ENCODE measurements around the gene WWC2.
"Not testable (repeated sequence)": the region's sequence is repeated elsewhere in the genome, so short reads cannot be mapped to it uniquely, and the experiment has no call there.

The WWC2 gene

GRCh38 chr4:183312841-183313240, 213.8 kb downstream of the WWC2 start:
- Histone ChIP-seq H3K27me3 (ENCODE audit: control insufficient read depth in 1 of 2, insufficient read depth in 2 of 2, low read length in 2 of 2) (no peaks in the 10 kb centered on the region), H3K36me3 (ENCODE audit: insufficient read depth, low read length) (peaks cover 21% of the 10 kb centered on the region), H3K4me1 (ENCODE audit: insufficient read depth, low read length) (no peaks in the 10 kb centered on the region), H3K9me3 (ENCODE audit: low read length) (no peaks in the 10 kb centered on the region), H3K27ac (ENCODE audit: low read depth, low read length) (no peak overlapping the region), H3K9ac (ENCODE audit: low read length) (no peak overlapping the region), H3K4me3 (ENCODE audit: low read depth in 1 of 2, low read length in 2 of 2) (no peak overlapping the region)

GRCh38 chr4:183314336-183314735, 215.3 kb downstream of the WWC2 start:
- Histone ChIP-seq H3K9me3 (ENCODE audit: low read length) (no peaks in the 10 kb centered on the region), H3K4me3 (ENCODE audit: low read depth in 1 of 2, low read length in 2 of 2) (no peak overlapping the region), H3K4me1 (ENCODE audit: insufficient read depth, low read length) (no peaks in the 10 kb centered on the region), H3K27ac (ENCODE audit: low read depth, low read length) (no peak overlapping the region), H3K27me3 (ENCODE audit: control insufficient read depth in 1 of 2, insufficient read depth in 2 of 2, low read length in 2 of 2) (no peaks in the 10 kb centered on the region), H3K9ac (ENCODE audit: low read length) (no peak overlapping the region), H3K36me3 (ENCODE audit: insufficient read depth, low read length) (peaks cover 21% of the 10 kb centered on the region)

- H3K9me3 ChIP-seq (ENCODE audit: low read length): no peaks in the 10 kb centered on the region
- H3K9ac ChIP-seq (ENCODE audit: low read length): no peak overlapping the region
- H3K27ac ChIP-seq (ENCODE audit: low read depth, low read length): no peak overlapping the region
- H3K36me3 ChIP-seq (ENCODE audit: insufficient read depth, low read length): peaks cover 21% of the 10 kb centered on the region
- H3K4me1 ChIP-seq (ENCODE audit: insufficient read depth, low read length): no peaks in the 10 kb centered on the region
- no peaks in the 10 kb centered on the region for H3K27me3 ChIP-seq (ENCODE audit: control insufficient read depth in 1 of 2, insufficient read depth in 2 of 2, low read length in 2 of 2)
- H3K4me3 ChIP-seq (ENCODE audit: low read depth in 1 of 2, low read length in 2 of 2): no peak overlapping the region
Measured at GRCh38 chr4:183314806-183315205, 215.7 kb downstream of the WWC2 start.

DNA sequence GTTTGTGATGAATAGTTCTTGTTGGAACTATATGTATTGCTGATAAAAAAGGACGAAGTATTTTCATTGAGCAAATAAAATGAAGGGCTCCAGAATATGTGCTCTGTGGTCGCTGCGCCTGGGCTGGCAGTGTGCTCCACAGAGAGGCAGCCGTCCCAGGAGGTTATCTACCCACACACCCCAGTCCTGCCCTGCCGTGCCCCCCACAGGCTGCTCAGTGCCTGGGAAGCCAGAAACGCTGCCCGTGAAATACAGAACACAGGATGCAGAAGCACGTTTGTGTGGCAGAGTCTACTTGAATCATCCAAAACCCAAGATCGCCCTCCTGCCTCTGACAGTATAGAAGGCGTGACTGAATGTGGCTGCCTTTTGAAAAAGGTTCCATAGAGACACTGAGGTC, 219.6 kb downstream of the WWC2 start:
- H3K36me3 ChIP-seq (ENCODE audit: insufficient read depth, low read length): peaks cover 4% of the 10 kb centered on the region
- H3K9me3 ChIP-seq (ENCODE audit: low read length): no peaks in the 10 kb centered on the region
- H3K4me3 ChIP-seq (ENCODE audit: low read depth in 1 of 2, low read length in 2 of 2): no peak overlapping the region
- H3K4me1 ChIP-seq (ENCODE audit: insufficient read depth, low read length): no peaks in the 10 kb centered on the region
- no peak overlapping the region for H3K9ac ChIP-seq (ENCODE audit: low read length)
- no peak overlapping the region for H3K27ac ChIP-seq (ENCODE audit: low read depth, low read length)
- H3K27me3 ChIP-seq (ENCODE audit: control insufficient read depth in 1 of 2, insufficient read depth in 2 of 2, low read length in 2 of 2): no peaks in the 10 kb centered on the region

DNA sequence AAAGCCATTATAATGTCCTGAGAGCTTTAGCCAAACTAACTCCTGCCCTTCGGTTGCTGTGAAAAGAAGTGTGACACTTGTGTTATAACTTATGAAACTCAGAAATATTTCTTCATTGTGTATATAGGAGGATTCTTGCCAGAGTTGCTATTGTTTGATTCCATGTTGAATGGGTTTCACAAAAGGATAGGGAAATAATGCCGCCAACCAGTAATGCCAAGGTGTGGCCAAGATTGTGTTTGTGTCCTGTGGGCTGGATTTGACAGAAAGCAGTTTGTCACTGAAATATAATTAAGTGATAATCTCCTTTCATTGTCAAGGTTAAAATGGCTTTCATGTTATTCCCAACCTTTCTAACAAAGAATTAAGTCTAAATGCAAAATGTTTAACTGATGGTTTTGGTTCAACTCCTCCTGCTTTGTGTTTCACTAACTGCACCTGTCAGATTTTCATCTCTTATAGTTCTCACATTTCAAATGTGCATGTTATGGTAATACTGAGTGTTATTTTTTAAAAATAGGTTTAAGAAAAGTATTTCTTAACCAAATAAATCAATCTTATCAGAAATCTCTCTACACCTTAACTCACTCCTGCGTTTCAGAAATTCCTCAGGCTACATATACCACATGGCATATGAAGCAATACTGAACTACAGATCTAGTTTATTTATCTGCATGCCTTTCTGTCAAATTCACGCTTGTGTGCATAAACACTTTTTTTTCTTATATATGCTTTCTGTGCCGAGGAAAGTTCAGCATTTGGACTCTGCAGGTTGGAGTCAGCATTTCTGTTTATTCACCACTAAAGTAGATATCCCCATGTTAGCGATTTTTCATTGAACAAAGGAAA, 221.4 kb downstream of the WWC2 start, which contains the start of gene CLDN22:
CLDN22 (minus strand) TSS at position 66 of the 849 bp plus-strand sequence; CDS start at position 8, 58 bp downstream.
- no peak within 1 kb of the TSS for H3K9ac ChIP-seq (ENCODE audit: low read length)
- H3K9me3 ChIP-seq (ENCODE audit: low read length): no peaks in the 10 kb centered on the region
- H3K27ac ChIP-seq (ENCODE audit: low read depth, low read length): no peak within 1 kb of the TSS
- no peaks in the 10 kb centered on the region for H3K4me1 ChIP-seq (ENCODE audit: insufficient read depth, low read length)
- no peak within 1 kb of the TSS for H3K4me3 ChIP-seq (ENCODE audit: low read depth in 1 of 2, low read length in 2 of 2)
- H3K27me3 ChIP-seq (ENCODE audit: control insufficient read depth in 1 of 2, insufficient read depth in 2 of 2, low read length in 2 of 2): no peaks in the 10 kb centered on the region
- H3K36me3 ChIP-seq (ENCODE audit: insufficient read depth, low read length): no peaks in the 10 kb centered on the region

DNA sequence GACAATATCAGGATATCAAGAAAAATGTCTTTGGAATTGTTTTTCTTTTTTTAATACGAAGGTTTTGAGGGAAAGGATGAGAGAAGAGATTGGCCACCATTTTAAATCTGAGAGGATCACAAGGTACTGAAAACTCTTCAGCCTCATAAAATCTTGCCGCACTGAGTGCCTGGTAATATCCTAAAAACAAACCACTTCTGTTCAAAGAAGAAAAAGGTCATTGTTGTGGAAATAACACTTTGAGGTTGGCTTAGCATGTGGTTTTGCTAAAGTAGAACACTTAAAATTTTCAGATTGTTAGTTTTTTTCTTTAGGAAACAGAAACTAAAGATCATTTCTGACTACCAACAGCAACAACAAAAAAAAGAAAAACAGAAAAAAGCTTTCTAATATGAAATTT, 222.0 kb downstream of the WWC2 start:
- no peaks in the 10 kb centered on the region for H3K9me3 ChIP-seq (ENCODE audit: low read length)
- no peaks in the 10 kb centered on the region for H3K36me3 ChIP-seq (ENCODE audit: insufficient read depth, low read length)
- H3K27ac ChIP-seq (ENCODE audit: low read depth, low read length): no peak overlapping the region
- H3K4me1 ChIP-seq (ENCODE audit: insufficient read depth, low read length): no peaks in the 10 kb centered on the region
- no peak overlapping the region for H3K4me3 ChIP-seq (ENCODE audit: low read depth in 1 of 2, low read length in 2 of 2)
- H3K27me3 ChIP-seq (ENCODE audit: control insufficient read depth in 1 of 2, insufficient read depth in 2 of 2, low read length in 2 of 2): no peaks in the 10 kb centered on the region
- no peak overlapping the region for H3K9ac ChIP-seq (ENCODE audit: low read length)

DNA sequence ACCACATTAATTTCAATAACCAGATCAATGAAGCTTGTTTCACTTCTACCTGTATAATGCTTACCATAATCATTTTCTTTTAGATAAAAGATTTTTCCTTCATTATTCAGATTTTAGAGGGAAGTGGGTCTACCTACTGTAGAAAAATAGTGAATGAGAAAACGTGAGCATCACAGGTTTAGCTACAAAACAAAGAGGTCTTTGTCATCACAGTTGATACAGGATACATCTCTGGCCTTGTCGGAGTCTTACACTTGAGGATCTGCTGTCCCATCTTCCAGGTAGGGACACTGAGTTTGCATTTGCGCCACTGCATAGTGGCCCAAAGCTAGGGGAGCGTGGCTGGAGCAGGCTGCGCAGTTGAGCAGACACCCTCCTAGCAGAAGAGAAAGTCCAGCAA, 222.5 kb downstream of the WWC2 start:
- no peaks in the 10 kb centered on the region for H3K36me3 ChIP-seq (ENCODE audit: insufficient read depth, low read length)
- H3K4me1 ChIP-seq (ENCODE audit: insufficient read depth, low read length): no peaks in the 10 kb centered on the region
- H3K27ac ChIP-seq (ENCODE audit: low read depth, low read length): no peak overlapping the region
- no peaks in the 10 kb centered on the region for H3K27me3 ChIP-seq (ENCODE audit: control insufficient read depth in 1 of 2, insufficient read depth in 2 of 2, low read length in 2 of 2)
- no peak overlapping the region for H3K9ac ChIP-seq (ENCODE audit: low read length)
- H3K9me3 ChIP-seq (ENCODE audit: low read length): no peaks in the 10 kb centered on the region
- H3K4me3 ChIP-seq (ENCODE audit: low read depth in 1 of 2, low read length in 2 of 2): no peak overlapping the region

DNA sequence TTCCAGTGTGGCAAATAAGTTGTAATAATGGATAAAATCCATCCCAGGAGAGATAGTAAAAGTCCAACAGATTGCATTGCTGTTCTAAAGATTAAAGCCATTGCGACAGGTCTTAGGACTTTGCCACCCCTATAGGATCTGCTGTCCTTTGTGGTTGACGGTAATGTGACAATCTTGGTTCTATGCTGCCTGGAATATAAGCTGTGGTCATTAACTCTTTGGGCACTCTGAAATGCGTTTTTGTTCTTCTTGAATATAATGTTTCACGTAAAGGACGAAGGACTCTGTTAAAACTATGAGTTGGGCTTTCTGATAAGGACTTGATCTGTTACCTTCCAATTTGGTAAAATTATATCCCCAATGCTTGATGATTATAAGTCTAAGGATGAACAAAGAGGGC, 223.3 kb downstream of the WWC2 start, which contains the start of gene CLDN24:
CLDN24 (minus strand) TSS at position 101 of the 400 bp plus-strand sequence; CDS start at position 101, 0 bp downstream.
- H3K27me3 ChIP-seq (ENCODE audit: control insufficient read depth in 1 of 2, insufficient read depth in 2 of 2, low read length in 2 of 2): no peaks in the 10 kb centered on the region
- H3K9ac ChIP-seq (ENCODE audit: low read length): no peak within 1 kb of the TSS
- no peaks in the 10 kb centered on the region for H3K36me3 ChIP-seq (ENCODE audit: insufficient read depth, low read length)
- no peaks in the 10 kb centered on the region for H3K9me3 ChIP-seq (ENCODE audit: low read length)
- no peak within 1 kb of the TSS for H3K4me3 ChIP-seq (ENCODE audit: low read depth in 1 of 2, low read length in 2 of 2)
- H3K4me1 ChIP-seq (ENCODE audit: insufficient read depth, low read length): no peaks in the 10 kb centered on the region
- H3K27ac ChIP-seq (ENCODE audit: low read depth, low read length): no peak within 1 kb of the TSS

- Histone ChIP-seq H3K4me3 (ENCODE audit: low read depth in 1 of 2, low read length in 2 of 2) (no peak overlapping the region), H3K9me3 (ENCODE audit: low read length) (no peaks in the 10 kb centered on the region), H3K36me3 (ENCODE audit: insufficient read depth, low read length) (no peaks in the 10 kb centered on the region), H3K27ac (ENCODE audit: low read depth, low read length) (no peak overlapping the region), H3K4me1 (ENCODE audit: insufficient read depth, low read length) (no peaks in the 10 kb centered on the region), H3K27me3 (ENCODE audit: control insufficient read depth in 1 of 2, insufficient read depth in 2 of 2, low read length in 2 of 2) (no peaks in the 10 kb centered on the region), H3K9ac (ENCODE audit: low read length) (no peak overlapping the region)
Measured at GRCh38 chr4:183323295-183323694, 224.2 kb downstream of the WWC2 start.

GRCh38 chr4:183324056-183324455, 225.0 kb downstream of the WWC2 start:
- H3K27ac ChIP-seq (ENCODE audit: low read depth, low read length); H3K9me3 ChIP-seq (ENCODE audit: low read length); H3K4me1 ChIP-seq (ENCODE audit: insufficient read depth, low read length); H3K27me3 ChIP-seq (ENCODE audit: control insufficient read depth in 1 of 2, insufficient read depth in 2 of 2, low read length in 2 of 2); H3K9ac ChIP-seq (ENCODE audit: low read length); H3K36me3 ChIP-seq (ENCODE audit: insufficient read depth, low read length); H3K4me3 ChIP-seq (ENCODE audit: low read depth in 1 of 2, low read length in 2 of 2): not testable (repeated sequence)

- Histone ChIP-seq H3K27ac (ENCODE audit: low read depth, low read length) (no peak overlapping the region), H3K36me3 (ENCODE audit: insufficient read depth, low read length) (no peaks in the 10 kb centered on the region), H3K9me3 (ENCODE audit: low read length) (no peaks in the 10 kb centered on the region), H3K27me3 (ENCODE audit: control insufficient read depth in 1 of 2, insufficient read depth in 2 of 2, low read length in 2 of 2) (no peaks in the 10 kb centered on the region), H3K9ac (ENCODE audit: low read length) (no peak overlapping the region), H3K4me3 (ENCODE audit: low read depth in 1 of 2, low read length in 2 of 2) (no peak overlapping the region), H3K4me1 (ENCODE audit: insufficient read depth, low read length) (no peaks in the 10 kb centered on the region)
Measured at GRCh38 chr4:183324619-183325018, 225.6 kb downstream of the WWC2 start.

- H3K27ac ChIP-seq (ENCODE audit: low read depth, low read length); H3K36me3 ChIP-seq (ENCODE audit: insufficient read depth, low read length); H3K9me3 ChIP-seq (ENCODE audit: low read length); H3K9ac ChIP-seq (ENCODE audit: low read length); H3K4me1 ChIP-seq (ENCODE audit: insufficient read depth, low read length); H3K4me3 ChIP-seq (ENCODE audit: low read depth in 1 of 2, low read length in 2 of 2); H3K27me3 ChIP-seq (ENCODE audit: control insufficient read depth in 1 of 2, insufficient read depth in 2 of 2, low read length in 2 of 2): not testable (repeated sequence)
Measured at GRCh38 chr4:183326387-183326786, 227.3 kb downstream of the WWC2 start.

Measured in muscle layer of colon (tissue), 2 donors.